Erythroblast (primary cell): Measurements from ENCODE around the gene CBLN1.

ENCODE experiments used
- GATA1 ChIP-seq: IDR thresholded peaks from 2 replicates; pipeline ENCODE4 v1.6.1; 2011; ENCODE audit warnings: low read depth, mild to moderate bottlenecking, control low read depth, low read length, moderate library complexity
- POLR2A ChIP-seq: IDR thresholded peaks from 2 replicates; pipeline ENCODE4 v1.6.1; 2011; ENCODE audit warnings: mild to moderate bottlenecking, low read length

DNA sequence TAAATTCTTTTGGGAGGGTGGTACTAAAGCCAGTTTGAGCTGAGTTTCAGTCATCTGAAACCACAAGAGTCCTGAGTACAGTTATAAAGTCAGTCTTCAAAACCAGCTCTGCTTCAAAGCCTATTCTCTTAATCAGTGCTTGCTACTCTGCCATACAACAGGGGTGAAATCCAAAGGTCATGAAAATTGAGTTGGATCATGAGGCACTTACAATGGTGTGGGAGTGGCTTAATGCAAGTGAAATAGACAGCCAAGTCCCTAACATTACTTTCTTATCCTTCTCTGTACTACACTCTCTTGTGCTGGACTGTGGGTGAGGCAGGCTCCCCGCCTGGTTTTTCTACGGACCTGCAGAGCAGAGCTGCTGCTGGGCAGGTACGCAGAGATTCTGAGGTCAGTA lies 12.4 kb downstream of the CBLN1 start:
- TF ChIP-seq GATA1: no peak
- no peak for TF ChIP-seq POLR2A
